PC-3 (cell line): ENCODE data around the gene SMARCA4. TPM values are rescaled to one million over a fixed set of nuclear protein-coding genes. Genes with fewer than 3 reads are reported as not detected.

Source experiments
- ATAC-seq: fragments of 200-7000 bp; cut with Tn5 transposase; 2 replicates; pipeline ENCODE4 v1.9.1; 2020; ENCODE audit warnings: mild to moderate bottlenecking, moderate library complexity
- BruUV-seq: library from RNA; stranded (reverse); fragments of 400-500 nt; replicated peaks from 2 replicates; lab custom pipeline; 2021; lab: Mats Ljungman, UMichigan
- CTCF ChIA-PET: fragments of 300-600 bp; sonication (Branson Sonifier 250); formaldehyde crosslinking; loops from one replicate; lab custom pipeline; 2022; ENCODE audit warnings: antibody characterized with exemption; lab: Charles Lee
- POLR2A ChIA-PET: fragments of 300-600 bp; sonication (Branson Sonifier 250); formaldehyde crosslinking; loops from one replicate; lab custom pipeline; 2022; ENCODE audit warnings: antibody characterized with exemption; ENCODE audit not compliant: unreplicated experiment; lab: Charles Lee
- DNase-seq: peaks from one replicate; pipeline ENCODE4 v3.0.0-alpha.2; 2015
- H2AFZ ChIP-seq: fragments of 300-600 bp; sonication (generic); 2 replicates; pipeline ENCODE4 v1.6.0; 2016; ENCODE audit warnings: antibody characterized with exemption, low read length
- H3F3A ChIP-seq: fragments of 300-600 bp; sonication (generic); one replicate; pipeline ENCODE4 v1.6.0; 2017; ENCODE audit warnings: antibody characterized with exemption, low read length, control low read depth, mild to moderate bottlenecking; ENCODE audit not compliant: unreplicated experiment
- H3K27ac ChIP-seq: fragments of 300-600 bp; sonication (generic); 2 replicates; pipeline ENCODE4 v1.5.1; 2016; ENCODE audit warnings: mild to moderate bottlenecking, low read length
- H3K27me3 ChIP-seq: fragments of 300-600 bp; sonication (generic); 2 replicates; pipeline ENCODE4 v1.6.1; 2016; ENCODE audit warnings: low read length, mixed read lengths
- H3K36me3 ChIP-seq: fragments of 300-600 bp; sonication (generic); 2 replicates; pipeline ENCODE4 v1.6.1; 2016; ENCODE audit warnings: low read depth, mixed run types, low read length, mixed read lengths
- H3K4me1 ChIP-seq: fragments of 300-600 bp; sonication (generic); 2 replicates; pipeline ENCODE4 v1.5.1; 2016; ENCODE audit warnings: low read length; ENCODE audit not compliant: insufficient read depth
- H3K4me2 ChIP-seq: fragments of 300-600 bp; sonication (generic); 2 replicates; pipeline ENCODE4 v1.6.0; 2016; ENCODE audit warnings: low read length
- H3K4me3 ChIP-seq: fragments of 300-600 bp; sonication (generic); 2 replicates; pipeline ENCODE4 v1.5.1; 2016; ENCODE audit warnings: mild to moderate bottlenecking, low read length, mixed read lengths
- H3K79me2 ChIP-seq: fragments of 300-600 bp; sonication (generic); 2 replicates; pipeline ENCODE4 v1.6.1; 2017; ENCODE audit warnings: low read length, mixed read lengths
- H3K9ac ChIP-seq: fragments of 300-600 bp; sonication (generic); 2 replicates; pipeline ENCODE4 v1.6.0; 2016; ENCODE audit warnings: mild to moderate bottlenecking, low read length
- H3K9me2 ChIP-seq: fragments of 300-600 bp; sonication (generic); replicated peaks from 2 replicates; pipeline ENCODE4 v1.6.1; 2016; ENCODE audit warnings: mixed run types, low read length, mixed read lengths
- H3K9me3 ChIP-seq: fragments of 300-600 bp; sonication (generic); 2 replicates; pipeline ENCODE4 v1.6.1; 2016; ENCODE audit warnings: low read length, mixed read lengths
- H4K20me1 ChIP-seq: fragments of 300-600 bp; sonication (generic); 2 replicates; pipeline ENCODE4 v1.6.1; 2016; ENCODE audit warnings: low read length, mixed read lengths
- CTCF ChIP-seq: fragments of 300-600 bp; sonication (generic); conservative IDR thresholded peaks from 2 replicates; pipeline ENCODE4 v1.5.1; 2017; ENCODE audit warnings: antibody characterized with exemption, low read depth, mild to moderate bottlenecking, low read length
- EZH2 ChIP-seq: fragments of 300-600 bp; sonication (generic); IDR thresholded peaks from one replicate; pipeline ENCODE4 v1.6.1; 2017; ENCODE audit warnings: antibody characterized with exemption, mild to moderate bottlenecking, low read length; ENCODE audit not compliant: unreplicated experiment
- EZH2phosphoT487 ChIP-seq: fragments of 300-600 bp; sonication (generic); IDR thresholded peaks from 2 replicates; pipeline ENCODE4 v1.6.1; 2018; ENCODE audit warnings: mild to moderate bottlenecking, antibody characterized with exemption, low read length, borderline replicate concordance
- intact Hi-C: fragments of 100-400 bp; cut with micrococcal nuclease; formaldehyde crosslinking; loops from 2 replicates; pipeline ENCODE4 v1.9.0; 2023
- total RNA-seq: library from RNA; depleted of rRNA; stranded (reverse); fragments of >200 nt; gene quantifications from 2 replicates; pipeline ENCODE4 v1.2.3, GENCODE V29; 2014

Gene SMARCA4
- total RNA-seq, 1 experiment from 2014 or later: 197 TPM

DNA sequence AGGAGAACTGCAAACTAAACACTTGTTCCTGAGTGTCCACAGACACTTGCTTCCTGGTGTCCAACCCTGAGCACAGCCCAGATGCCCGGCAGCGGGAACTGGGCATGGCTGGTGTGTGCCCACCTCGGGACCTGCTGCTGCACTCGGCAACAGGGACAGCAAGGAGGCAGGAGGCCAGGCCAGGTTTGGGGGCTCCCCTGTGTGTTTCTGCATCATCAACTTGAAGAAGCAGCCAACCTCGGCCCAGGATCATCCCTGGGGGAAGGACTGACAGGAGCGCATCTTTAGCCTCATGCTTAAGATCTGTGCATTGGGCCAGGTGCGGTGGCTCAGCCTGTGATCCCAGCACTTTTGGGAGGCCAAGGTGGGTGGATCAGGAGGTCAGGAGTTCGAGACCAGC, 93.4 kb downstream of the SMARCA4 start:
- BruUV-seq: no TSS peak
- Histone ChIP-seq H3K4me3 (no peak overlapping the region), H3K4me2 (no peak overlapping the region), H3K27me3 (no peaks in the 10 kb centered on the region), H3K36me3 (peaks cover 35% of the 10 kb centered on the region), H3F3A (no peaks in the 10 kb centered on the region), H3K79me2 (no peaks in the 10 kb centered on the region), H3K9ac (no peak overlapping the region), H4K20me1 (no peaks in the 10 kb centered on the region), H3K9me2 (no peaks in the 10 kb centered on the region), H3K4me1 (no peaks in the 10 kb centered on the region), H2AFZ (no peak overlapping the region), H3K9me3 (no peaks in the 10 kb centered on the region), H3K27ac (no peak overlapping the region)
- TF ChIP-seq CTCF (no peak), EZH2phosphoT487 (no peak), EZH2 (no peak)
- ATAC-seq (no peak), DNase-seq (no peak)
- ChIA-PET CTCF (no interaction called here), POLR2A (no interaction called here)
- intact Hi-C loops: no loop called here

DNA sequence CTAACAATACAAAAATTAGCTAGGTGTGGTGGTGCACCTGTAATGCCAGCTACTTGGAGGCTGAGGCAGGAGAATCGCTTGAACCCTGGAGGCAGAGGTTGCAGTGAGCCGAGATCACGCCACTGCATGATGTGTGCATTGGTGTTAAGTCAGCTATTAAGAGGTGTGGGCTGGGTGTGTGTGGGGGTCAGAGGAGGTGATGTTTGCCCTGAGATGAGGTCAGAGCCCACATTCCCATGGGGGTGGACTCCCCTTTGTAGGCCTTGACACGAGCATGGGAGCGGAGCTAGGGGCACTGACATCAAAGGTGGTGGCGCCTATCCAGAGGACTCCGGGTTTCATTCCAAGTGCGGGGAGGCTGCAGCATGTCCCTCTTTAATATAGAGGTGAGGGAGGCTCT, 93.8 kb downstream of the SMARCA4 start:
- Histone ChIP-seq H3K9me3 (no peaks in the 10 kb centered on the region), H3K9me2 (no peaks in the 10 kb centered on the region), H2AFZ (no peak overlapping the region), H3F3A (no peaks in the 10 kb centered on the region), H3K27me3 (no peaks in the 10 kb centered on the region), H4K20me1 (no peaks in the 10 kb centered on the region), H3K4me1 (no peaks in the 10 kb centered on the region), H3K4me3 (no peak overlapping the region), H3K9ac (no peak overlapping the region), H3K79me2 (no peaks in the 10 kb centered on the region), H3K27ac (no peak overlapping the region), H3K4me2 (no peak overlapping the region), H3K36me3 (peaks cover 35% of the 10 kb centered on the region)
- intact Hi-C loops: no loop called here
- POLR2A ChIA-PET: no interaction called here
- CTCF ChIA-PET: no interaction called here
- no peak for DNase-seq
- no peak for TF ChIP-seq EZH2phosphoT487
- BruUV-seq: no TSS peak
- ATAC-seq: no peak

DNA sequence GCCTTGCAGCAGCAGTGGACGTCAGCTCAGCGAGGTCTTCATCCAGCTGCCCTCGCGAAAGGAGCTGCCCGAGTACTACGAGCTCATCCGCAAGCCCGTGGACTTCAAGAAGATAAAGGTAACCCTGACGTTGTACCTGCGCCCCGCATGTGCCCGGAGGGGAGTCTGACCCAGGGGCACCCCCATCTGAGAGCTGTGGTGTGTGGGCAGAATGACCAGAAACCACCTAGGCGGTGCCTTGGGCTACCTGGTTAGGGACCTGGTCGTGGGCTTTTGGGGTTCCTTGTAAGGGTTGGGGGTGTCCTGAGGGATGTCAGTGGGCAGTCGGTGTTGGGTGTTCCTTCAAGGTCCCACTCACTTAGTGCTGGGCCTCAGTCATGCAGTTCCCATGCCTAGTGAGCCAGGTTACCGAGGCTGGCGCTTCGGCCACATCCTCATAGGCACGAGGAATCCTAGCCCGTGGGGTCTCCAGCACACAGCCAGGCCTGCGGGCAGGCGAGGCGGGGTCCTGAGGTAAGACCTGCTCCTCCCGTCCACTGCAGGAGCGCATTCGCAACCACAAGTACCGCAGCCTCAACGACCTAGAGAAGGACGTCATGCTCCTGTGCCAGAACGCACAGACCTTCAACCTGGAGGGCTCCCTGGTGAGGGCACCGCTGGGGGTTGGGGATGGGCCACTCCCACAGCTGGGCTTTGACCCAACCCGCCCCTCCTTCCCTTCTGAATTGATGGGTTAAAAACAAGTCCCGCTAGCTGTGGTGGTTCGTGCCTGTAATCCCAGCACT, 97.6 kb downstream of the SMARCA4 start:
- Histone ChIP-seq H3K9ac (no peak overlapping the region), H2AFZ (no peak overlapping the region), H3K9me2 (no peaks in the 10 kb centered on the region), H4K20me1 (no peaks in the 10 kb centered on the region), H3K79me2 (no peaks in the 10 kb centered on the region), H3K4me2 (no peak overlapping the region), H3K27me3 (no peaks in the 10 kb centered on the region), H3K4me1 (no peaks in the 10 kb centered on the region), H3K36me3 (peaks cover 46% of the 10 kb centered on the region; the same call in 1 of the 2 replicates), H3K4me3 (no peak overlapping the region), H3F3A (no peaks in the 10 kb centered on the region), H3K27ac (no peak overlapping the region), H3K9me3 (no peaks in the 10 kb centered on the region)
- no peak for DNase-seq
- ATAC-seq: no peak
- no peak for TF ChIP-seq CTCF
- TF ChIP-seq EZH2phosphoT487: no peak
- no peak for TF ChIP-seq EZH2
- ChIA-PET CTCF (no interaction called here), POLR2A (no interaction called here)
- intact Hi-C loops: no loop called here
- no TSS peak for BruUV-seq
